Ishikawa (cell line): ENCODE data around the gene TCF19.

ENCODE experiments used
- CEBPB ChIP-seq: IDR thresholded peaks from 2 replicates; pipeline ENCODE4 v1.6.1; 2012
- CREB1 ChIP-seq: IDR thresholded peaks from 2 replicates; pipeline ENCODE4 v1.6.1; 2012; ENCODE audit warnings: low read depth
- EGR1 ChIP-seq: IDR thresholded peaks from 2 replicates; pipeline ENCODE4 v1.6.1; 2012
- EP300 ChIP-seq: IDR thresholded peaks from 2 replicates; pipeline ENCODE4 v1.6.1; 2012; ENCODE audit warnings: borderline replicate concordance
- FOXM1 ChIP-seq: IDR thresholded peaks from 2 replicates; pipeline ENCODE4 v1.6.1; 2012; ENCODE audit warnings: low read depth, borderline replicate concordance
- MAX ChIP-seq: IDR thresholded peaks from 2 replicates; pipeline ENCODE4 v1.6.1; 2012
- NFIC ChIP-seq: IDR thresholded peaks from 2 replicates; pipeline ENCODE4 v1.6.1; 2012
- RAD21 ChIP-seq: IDR thresholded peaks from 2 replicates; pipeline ENCODE4 v1.6.1; 2012; ENCODE audit warnings: low read depth
- REST ChIP-seq: IDR thresholded peaks from 2 replicates; pipeline ENCODE4 v1.6.1; 2012; ENCODE audit warnings: low read depth, mild to moderate bottlenecking
- TAF1 ChIP-seq: IDR thresholded peaks from 2 replicates; pipeline ENCODE4 v1.6.1; 2012; ENCODE audit warnings: low read depth, mild to moderate bottlenecking
- TCF12 ChIP-seq: IDR thresholded peaks from 2 replicates; pipeline ENCODE4 v1.6.1; 2012; ENCODE audit warnings: low read depth
- USF1 ChIP-seq: IDR thresholded peaks from 2 replicates; pipeline ENCODE4 v1.6.1; 2012
- YY1 ChIP-seq: IDR thresholded peaks from 2 replicates; pipeline ENCODE4 v1.6.1; 2012; ENCODE audit warnings: low read depth
- ZBTB7A ChIP-seq: IDR thresholded peaks from 2 replicates; pipeline ENCODE4 v1.6.1; 2012; ENCODE audit warnings: low read depth

- TF ChIP-seq YY1, result no peak
- TF ChIP-seq RAD21, result no peak
- TF ChIP-seq USF1, result no peak
- no peak for TF ChIP-seq EP300
- no peak for TF ChIP-seq NFIC
- no peak for TF ChIP-seq CEBPB
- TF ChIP-seq REST, result no peak
- no peak for TF ChIP-seq MAX
- no peak for TF ChIP-seq CREB1
- no peak for TF ChIP-seq TAF1
- no peak for TF ChIP-seq FOXM1
- TF ChIP-seq ZBTB7A, result no peak
- no peak for TF ChIP-seq EGR1
- no peak for TF ChIP-seq TCF12
Measured at GRCh38 chr6:31144970-31145340, 13.4 kb upstream of the TCF19 start.
